CD8-positive, alpha-beta memory T cell (primary cell): ENCODE results near the gene AQP3. TPM values are rescaled to one million over a fixed set of nuclear protein-coding genes. Genes with fewer than 3 reads are reported as not detected.

Source experiments
- CTCF ChIA-PET: fragments of 350-600 bp; sonication (Branson Sonifier 250); formaldehyde crosslinking; loops from one replicate; lab custom pipeline; 2021; ENCODE audit warnings: antibody characterized with exemption; lab: Charles Lee
- POLR2A ChIA-PET: fragments of 350-600 bp; sonication (Branson Sonifier 250); formaldehyde crosslinking; loops from one replicate; lab custom pipeline; 2021; ENCODE audit warnings: antibody characterized with exemption; lab: Charles Lee
- DNase-seq, 5 donors: peaks; one replicate each; pipeline versions ENCODE4 v3.0.0 to v3.0.0-alpha.2; 2020 to 2022; ENCODE audit warnings: mixed read lengths in 1 of 5
- H3K27ac ChIP-seq: one replicate; pipeline ENCODE4 v1.7.0; 2013; ENCODE audit warnings: low read depth, mild to moderate bottlenecking, low read length, moderate library complexity
- H3K27me3 ChIP-seq: 2 replicates; pipeline ENCODE4 v1.7.0; 2013; ENCODE audit warnings: low read length, mild to moderate bottlenecking; ENCODE audit not compliant: insufficient read depth, poor library complexity, severe bottlenecking
- H3K36me3 ChIP-seq: 2 replicates; pipeline ENCODE4 v1.7.0; 2013; ENCODE audit warnings: mild to moderate bottlenecking, low read length, moderate library complexity; ENCODE audit not compliant: insufficient read depth
- H3K4me1 ChIP-seq: 2 replicates; pipeline ENCODE4 v1.7.0; 2013; ENCODE audit warnings: mild to moderate bottlenecking, low read length, moderate library complexity; ENCODE audit not compliant: insufficient read depth
- H3K4me3 ChIP-seq: 2 replicates; pipeline ENCODE4 v1.7.0; 2013; ENCODE audit warnings: mild to moderate bottlenecking, low read length
- H3K9me3 ChIP-seq: 2 replicates; pipeline ENCODE4 v1.7.0; 2013; ENCODE audit warnings: mild to moderate bottlenecking, low read length
- H3K27ac Mint-ChIP-seq, 8 donors: one replicate each; pipeline ENCODE4 v1.8.0; 2020 to 2021; ENCODE audit warnings: mixed read lengths in 8 of 8, mild to moderate bottlenecking in 6 of 8, inconsistent platforms in 3 of 8, moderate library complexity in 3 of 8
- H3K27me3 Mint-ChIP-seq, 2 donors: one replicate each; pipeline ENCODE4 v1.8.0; 2020 to 2021; ENCODE audit warnings: mixed read lengths in 2 of 2, mild to moderate bottlenecking in 1 of 2, moderate library complexity in 1 of 2
- H3K36me3 Mint-ChIP-seq, 3 donors: one replicate each; pipeline ENCODE4 v1.8.0; 2020 to 2021; ENCODE audit warnings: mixed read lengths in 3 of 3, inconsistent platforms in 1 of 3, mild to moderate bottlenecking in 1 of 3
- H3K4me1 Mint-ChIP-seq, 3 donors: one replicate each; pipeline ENCODE4 v1.8.0; 2020 to 2021; ENCODE audit warnings: mixed read lengths in 3 of 3, inconsistent platforms in 1 of 3, mild to moderate bottlenecking in 1 of 3
- H3K4me3 Mint-ChIP-seq, 7 donors: one replicate each; pipeline ENCODE4 v1.8.0; 2020 to 2021; ENCODE audit warnings: mixed read lengths in 7 of 7, mild to moderate bottlenecking in 6 of 7, moderate library complexity in 4 of 7, inconsistent platforms in 2 of 7
- H3K9me3 Mint-ChIP-seq, 5 donors: one replicate each; pipeline ENCODE4 v1.8.0; 2020 to 2022; ENCODE audit warnings: mixed read lengths in 5 of 5, mild to moderate bottlenecking in 3 of 5, moderate library complexity in 2 of 5, inconsistent platforms in 1 of 5
- polyA plus RNA-seq: library from polyadenylated mRNA; unstranded; fragments of 300-500 nt; fragmentation: Illumina TruSeq; gene quantifications from one replicate; pipeline ENCODE4 v1.2.3, GENCODE V29; 2021
- total RNA-seq, 2 experiments: library from RNA; stranded (reverse); gene quantifications; one replicate each; pipeline ENCODE4 v1.2.3, GENCODE V29; 2021

Gene AQP3
- total and polyA plus RNA-seq, 3 experiments from 2014 or later = 8.7 to 183 (median 9.3) TPM

DNA sequence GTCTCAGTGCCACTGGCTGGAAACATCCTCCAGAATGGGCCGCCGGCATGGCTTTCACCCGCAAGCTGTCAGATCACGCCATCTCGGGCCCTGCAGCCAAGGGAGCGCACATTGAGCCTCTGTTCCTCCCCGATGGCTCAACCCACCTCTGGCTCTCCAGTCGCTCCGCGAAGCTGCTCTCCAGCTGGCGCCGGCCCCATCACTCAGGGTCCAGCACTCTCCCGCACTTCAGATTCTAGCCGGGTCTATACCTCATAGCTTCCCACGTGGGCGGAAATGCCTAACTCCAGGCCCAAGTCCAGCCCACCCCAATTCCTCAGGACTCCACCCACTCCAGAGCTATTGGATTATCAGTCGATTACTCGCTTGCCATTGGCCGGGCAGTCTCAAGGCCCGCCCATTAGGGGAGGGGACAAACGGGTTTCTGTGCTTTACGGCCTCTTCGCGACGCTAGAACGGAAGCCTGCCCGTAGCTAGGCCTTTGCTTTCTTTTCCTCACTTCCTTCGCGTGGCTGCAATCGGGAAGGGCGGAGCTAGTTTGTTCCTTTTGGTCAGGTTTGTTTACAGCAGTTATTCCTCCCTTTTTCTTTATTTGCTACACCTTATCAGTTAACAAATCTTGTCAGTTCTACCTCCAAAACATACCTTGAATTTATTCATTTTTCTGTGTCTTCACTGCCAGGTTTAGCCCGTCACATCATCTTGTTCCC is 26.4 kb upstream of the AQP3 start, which contains the start of gene NOL6:
NOL6 (minus strand) TSS at position 282 of the 710 bp plus-strand sequence; CDS start at position 200, 82 bp downstream.
- Mint-ChIP-seq H3K36me3 (peaks cover 9 to 39% (median 12%) of the 10 kb centered on the region in 3 donors), H3K27ac (peak within 1 kb of the TSS; percentile 64 to 99 (median 97)), H3K9me3 (no peaks in the 10 kb centered on the region), H3K4me3 (peak within 1 kb of the TSS; percentile 88 to 100 (median 99)), H3K27me3 (no peaks in the 10 kb centered on the region), H3K4me1 (peaks cover 26 to 32% (median 31%) of the 10 kb centered on the region in 3 donors)
- peak within 1 kb of the TSS; percentile 76 for H3K4me3 ChIP-seq
- DNase-seq = peak; percentile 94 to 99 (median 98)
- POLR2A ChIA-PET = interaction anchor here (0.6 to 2.1 kb wide), 12 partner anchors 9 to 184 kb away, joined by 4 to 11 read pairs (median 5); partner anchors contain the start of genes AQP3 and NFX1
- H3K27ac ChIP-seq = peak within 1 kb of the TSS; percentile 45
- CTCF ChIA-PET = interaction anchor here (0.8 to 3.8 kb wide), 16 partner anchors 10 to 274 kb away, joined by 3 to 28 read pairs (median 4); partner anchors contain the start of genes AQP3, AQP7 and NFX1
- peaks cover 29% of the 10 kb centered on the region for H3K36me3 ChIP-seq
- no peaks in the 10 kb centered on the region for H3K9me3 ChIP-seq
- peaks cover 22% of the 10 kb centered on the region for H3K4me1 ChIP-seq
- no peaks in the 10 kb centered on the region for H3K27me3 ChIP-seq

DNA sequence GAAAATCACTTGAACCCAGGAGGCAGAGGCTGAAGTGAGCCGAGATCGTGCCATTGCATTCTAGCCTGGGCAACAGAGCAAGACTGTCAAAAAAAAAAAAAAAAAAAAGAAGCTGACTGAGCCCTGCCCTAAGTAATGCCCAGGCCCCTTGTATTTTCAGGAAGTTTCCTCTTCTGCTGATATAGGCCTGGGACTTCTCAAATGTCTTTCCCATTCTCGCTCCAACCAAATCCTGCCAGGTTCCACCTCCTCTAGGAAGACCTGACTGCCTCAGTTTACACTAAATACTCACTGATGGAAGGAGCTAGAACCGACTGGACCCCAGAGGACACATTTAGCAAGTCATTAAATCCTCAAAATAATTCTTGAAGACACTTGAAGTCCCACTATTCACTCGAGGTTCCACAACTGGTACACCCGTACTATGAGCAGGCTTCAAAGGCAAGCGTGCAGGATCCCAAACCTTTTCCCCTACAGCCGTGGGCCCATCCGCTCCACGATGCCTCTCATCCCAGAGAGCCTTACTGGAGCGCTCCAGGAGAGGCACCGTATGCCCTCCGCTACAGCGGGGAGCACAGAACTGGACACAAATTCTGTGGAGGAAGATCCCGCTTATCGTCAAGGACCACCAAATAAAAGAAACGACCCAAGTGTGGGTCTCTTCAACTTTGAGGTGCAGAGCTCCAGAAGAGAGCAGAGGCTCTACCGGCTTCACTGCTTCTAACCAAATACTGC is 25.7 kb upstream of the AQP3 start:
- ChIA-PET CTCF (interaction anchor here (0.9 to 3.8 kb wide), 17 partner anchors 9 to 186 kb away, joined by 3 to 28 read pairs (median 4); partner anchors contain the start of genes AQP3, AQP7 and NFX1), POLR2A (interaction anchor here (1.0 to 2.1 kb wide), 7 partner anchors 8 to 183 kb away, joined by 4 to 11 read pairs (median 5); partner anchors contain the start of genes AQP3 and NFX1)
- Histone ChIP-seq H3K4me3 (peak overlapping the region; percentile 76), H3K9me3 (no peaks in the 10 kb centered on the region), H3K36me3 (peaks cover 36% of the 10 kb centered on the region), H3K27me3 (no peaks in the 10 kb centered on the region), H3K27ac (peak overlapping the region; percentile 45), H3K4me1 (peaks cover 22% of the 10 kb centered on the region)
- Mint-ChIP-seq H3K27ac (peak overlapping the region; percentile 64 to 99 (median 97)), H3K4me3 (peak overlapping the region; percentile 88 to 100 (median 99)), H3K4me1 (peaks cover 26 to 32% (median 31%) of the 10 kb centered on the region in 3 donors), H3K36me3 (peaks cover 9 to 46% (median 14%) of the 10 kb centered on the region in 3 donors), H3K9me3 (no peaks in the 10 kb centered on the region), H3K27me3 (no peaks in the 10 kb centered on the region)
- DNase-seq = no peak

DNA sequence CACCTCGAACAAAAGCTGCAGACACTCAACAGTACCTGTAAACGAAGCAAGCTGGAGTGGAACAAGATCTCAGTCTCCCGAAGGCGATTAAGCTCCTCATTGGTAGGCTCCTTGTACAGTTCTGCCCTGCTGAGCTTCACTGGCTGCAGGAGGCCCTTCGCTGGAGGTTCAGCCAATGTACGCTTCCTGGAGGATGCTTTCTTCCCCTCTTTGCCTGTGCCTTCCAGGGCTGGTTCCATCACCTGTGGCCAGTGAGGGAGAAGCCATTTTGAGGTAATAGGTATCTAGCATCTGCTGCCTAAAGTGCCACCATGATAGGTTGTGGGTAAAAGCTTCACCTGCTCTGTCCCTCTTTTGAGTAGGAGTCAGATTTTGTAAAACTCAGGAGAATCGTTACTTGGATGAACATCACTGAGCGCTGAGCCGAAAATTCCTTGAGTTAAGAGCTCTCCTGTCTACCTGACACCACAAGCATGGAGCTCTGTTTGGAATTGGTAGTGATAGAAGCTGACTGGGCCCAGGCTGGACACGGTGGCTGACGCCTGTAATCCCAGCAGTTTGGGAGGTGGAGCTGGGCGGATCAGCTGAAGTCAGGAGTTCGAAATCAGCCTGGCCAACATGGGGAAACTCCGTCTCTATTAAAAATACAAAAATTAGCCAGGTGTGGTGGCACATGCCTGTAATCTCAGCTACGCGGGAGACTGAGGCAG is 24.9 kb upstream of the AQP3 start:
- Mint-ChIP-seq H3K27me3 (no peaks in the 10 kb centered on the region), H3K4me3 (peak overlapping the region; percentile 41 to 100 (median 98)), H3K9me3 (no peaks in the 10 kb centered on the region), H3K4me1 (peaks cover 26 to 32% (median 31%) of the 10 kb centered on the region in 3 donors), H3K36me3 (peaks cover 9 to 53% (median 15%) of the 10 kb centered on the region in 3 donors), H3K27ac (peak overlapping the region in 2 of 8 donors; percentile 43 to 58)
- Histone ChIP-seq H3K9me3 (no peaks in the 10 kb centered on the region), H3K27ac (no peak overlapping the region), H3K27me3 (no peaks in the 10 kb centered on the region), H3K4me1 (peaks cover 22% of the 10 kb centered on the region), H3K36me3 (peaks cover 44% of the 10 kb centered on the region), H3K4me3 (peak overlapping the region; percentile 76)
- POLR2A ChIA-PET = interaction anchor here (1.4 to 2.1 kb wide), 4 partner anchors 8 to 56 kb away, joined by 4 to 11 read pairs (median 6); partner anchors contain the start of gene AQP3
- CTCF ChIA-PET = interaction anchor here (1.1 to 3.8 kb wide), 8 partner anchors 9 to 98 kb away, joined by 3 to 28 read pairs (median 8); partner anchors contain the start of genes AQP3 and AQP7
- DNase-seq = no peak

DNA sequence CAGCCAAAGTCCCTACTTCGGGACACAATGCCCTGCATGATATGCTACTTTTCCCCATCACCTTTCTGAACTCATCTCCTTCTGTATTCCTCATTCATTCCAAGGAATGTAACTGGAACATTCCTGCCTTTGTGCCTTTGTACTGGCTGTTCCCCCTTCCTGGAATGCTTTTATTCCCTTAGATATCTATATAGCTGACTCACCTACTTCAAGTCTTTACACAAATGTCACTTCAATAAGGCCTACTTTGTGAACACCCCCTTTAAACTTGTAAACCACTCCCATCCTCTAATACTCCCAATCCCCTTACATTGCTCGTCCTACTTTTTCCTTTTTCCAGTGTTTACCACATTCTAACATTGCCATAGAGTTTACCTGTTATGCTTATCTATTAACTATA is 24.0 kb upstream of the AQP3 start:
- CTCF ChIA-PET = interaction anchor here (1.2 to 3.8 kb wide), 4 partner anchors 19 to 56 kb away, joined by 3 to 28 read pairs (median 14); partner anchors contain the start of gene AQP3
- H3K4me1 ChIP-seq = peaks cover 22% of the 10 kb centered on the region
- peaks cover 9 to 62% (median 15%) of the 10 kb centered on the region in 3 donors for H3K36me3 Mint-ChIP-seq
- no peaks in the 10 kb centered on the region for H3K9me3 Mint-ChIP-seq
- no peaks in the 10 kb centered on the region for H3K27me3 ChIP-seq
- H3K27ac ChIP-seq = no peak overlapping the region
- H3K4me1 Mint-ChIP-seq = peaks cover 26 to 32% (median 31%) of the 10 kb centered on the region in 3 donors
- POLR2A ChIA-PET = no interaction called here
- DNase-seq = no peak
- no peak overlapping the region for H3K4me3 ChIP-seq
- H3K27me3 Mint-ChIP-seq = no peaks in the 10 kb centered on the region
- H3K9me3 ChIP-seq = no peaks in the 10 kb centered on the region
- H3K27ac Mint-ChIP-seq = peak overlapping the region in 4 of 8 donors; percentile 13 to 48 (median 36)
- H3K36me3 ChIP-seq = peaks cover 53% of the 10 kb centered on the region
- peak overlapping the region in 4 of 7 donors; percentile 38 to 49 (median 44) for H3K4me3 Mint-ChIP-seq

DNA sequence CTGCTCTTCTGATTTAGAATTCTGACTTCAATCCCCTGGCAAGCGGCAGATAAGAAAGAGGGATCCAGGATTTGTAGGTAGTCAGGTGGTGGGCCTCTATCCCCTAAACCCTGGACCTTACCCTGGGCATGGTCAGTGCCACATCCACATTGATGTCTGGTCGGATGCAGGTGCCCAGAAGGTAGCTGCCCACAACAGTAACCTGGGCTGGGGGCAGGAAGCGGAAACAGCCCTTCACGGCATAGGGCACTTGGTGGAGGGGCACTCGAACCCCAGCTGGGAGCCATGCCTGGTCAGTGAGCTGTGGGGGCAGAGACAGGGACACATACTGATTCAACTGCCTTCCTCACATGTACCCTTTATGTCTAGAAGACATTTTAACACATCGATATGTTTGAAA is 22.5 kb upstream of the AQP3 start:
- peaks cover 9 to 76% (median 17%) of the 10 kb centered on the region in 3 donors for H3K36me3 Mint-ChIP-seq
- H3K9me3 Mint-ChIP-seq = no peaks in the 10 kb centered on the region
- H3K27ac Mint-ChIP-seq = peak overlapping the region in 4 of 8 donors; percentile 26 to 66 (median 44)
- peak overlapping the region in 1 of 7 donors; percentile 62 for H3K4me3 Mint-ChIP-seq
- ChIA-PET CTCF (interaction anchor here (0.9 to 1.4 kb wide), 4 partner anchors 17 to 66 kb away, joined by 3 to 5 read pairs (median 4); partner anchors contain the start of gene AQP3), POLR2A (no interaction called here)
- Histone ChIP-seq H3K9me3 (no peaks in the 10 kb centered on the region), H3K4me3 (no peak overlapping the region), H3K36me3 (peaks cover 67% of the 10 kb centered on the region), H3K27me3 (no peaks in the 10 kb centered on the region), H3K27ac (no peak overlapping the region), H3K4me1 (peaks cover 22% of the 10 kb centered on the region)
- peaks cover 26 to 32% (median 31%) of the 10 kb centered on the region in 3 donors for H3K4me1 Mint-ChIP-seq
- no peaks in the 10 kb centered on the region for H3K27me3 Mint-ChIP-seq
- no peak for DNase-seq

DNA sequence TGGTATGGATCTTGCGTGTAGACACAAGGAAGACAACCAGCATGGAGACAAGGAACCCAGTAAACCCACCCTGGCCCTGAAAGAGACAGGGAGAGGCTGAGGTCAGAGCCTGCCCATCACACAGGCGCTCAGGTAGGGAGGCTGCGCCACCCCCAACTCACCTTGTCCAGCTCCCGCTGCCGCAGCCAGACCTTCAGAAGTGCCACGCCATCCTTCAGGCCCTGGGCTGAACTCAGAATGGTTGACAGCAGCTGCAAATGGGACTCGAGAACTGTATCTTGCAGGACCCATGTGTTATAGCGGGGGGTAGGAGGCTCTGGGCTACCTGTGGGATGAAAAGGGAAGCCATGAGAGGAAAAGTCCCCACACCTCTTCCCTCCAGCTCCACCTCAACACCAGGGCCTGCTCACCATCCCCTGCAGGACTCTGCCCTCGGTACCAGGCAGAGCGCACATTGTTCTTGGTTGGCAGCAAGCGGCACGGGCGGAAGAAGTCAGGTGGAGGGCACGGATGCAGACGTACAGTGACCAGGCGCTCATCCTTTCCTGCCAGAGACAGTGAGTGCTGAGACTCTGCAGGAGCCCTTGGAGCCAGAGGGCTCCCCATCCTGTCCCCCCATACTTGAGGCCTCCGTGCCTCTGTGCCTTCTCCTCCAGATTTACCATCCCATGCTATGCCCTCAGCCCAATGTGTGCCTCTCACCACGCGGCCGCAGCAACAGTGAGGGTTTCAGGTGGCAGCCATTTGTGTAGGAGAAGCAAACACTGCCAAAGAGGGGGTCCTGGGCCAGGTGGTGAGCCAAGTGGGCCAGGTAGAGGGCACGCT is 21.6 kb upstream of the AQP3 start:
- H3K36me3 Mint-ChIP-seq = peaks cover 9 to 84% (median 17%) of the 10 kb centered on the region in 3 donors
- POLR2A ChIA-PET = no interaction called here
- no peak for DNase-seq

More for the DNA sequence above, 21.6 kb upstream of the AQP3 start:
- no peaks in the 10 kb centered on the region for H3K9me3 Mint-ChIP-seq
- H3K27me3 ChIP-seq = no peaks in the 10 kb centered on the region
- H3K4me3 ChIP-seq = no peak overlapping the region
- H3K9me3 ChIP-seq = no peaks in the 10 kb centered on the region
- H3K4me1 Mint-ChIP-seq = peaks cover 21 to 27% (median 25%) of the 10 kb centered on the region in 3 donors
- no peaks in the 10 kb centered on the region for H3K27me3 Mint-ChIP-seq
- H3K4me1 ChIP-seq = peaks cover 18% of the 10 kb centered on the region
- H3K27ac Mint-ChIP-seq = peak overlapping the region in 3 of 8 donors; percentile 11 to 66 (median 64)
- no peak overlapping the region for H3K27ac ChIP-seq
- peaks cover 76% of the 10 kb centered on the region for H3K36me3 ChIP-seq
- H3K4me3 Mint-ChIP-seq = no peak overlapping the region
- CTCF ChIA-PET = interaction anchor here (1.4 to 14.2 kb wide), 3 partner anchors 20 to 66 kb away, joined by 4 to 202 read pairs (median 105); partner anchors contain the start of gene AQP3
